ENCODE results near the gene MIB2. TPM values are rescaled to one million over a fixed set of nuclear protein-coding genes. Genes with fewer than 3 reads are reported as not detected.
A peak's percentile ranks its signal among the peaks of the same experiment; 100 is the strongest.

Gene MIB2
- total and polyA plus RNA-seq, 2 donors = 20.9 to 74.5 TPM

- WGBS = 95% methylated on average over 33 of the region's 33 CpGs
- no peaks in the 10 kb centered on the region for H3K36me3 ChIP-seq (ENCODE audit: insufficient read depth)
- H3K4me1 ChIP-seq (ENCODE audit: insufficient read depth) = no peaks in the 10 kb centered on the region
- H3K27ac ChIP-seq (ENCODE audit: low read depth) = no peak overlapping the region
- no peak overlapping the region for H3K4me3 ChIP-seq (ENCODE audit: low read depth, low read length)
- DNase-seq (ENCODE audit: extremely low spot score) = no peak
Measured at GRCh38 chr1:1623181-1623630, 7.9 kb downstream of the MIB2 start.

- Histone ChIP-seq H3K27ac (ENCODE audit: low read depth) (no peak overlapping the region), H3K4me3 (ENCODE audit: low read depth, low read length) (no peak overlapping the region), H3K36me3 (ENCODE audit: insufficient read depth) (no peaks in the 10 kb centered on the region), H3K4me1 (ENCODE audit: insufficient read depth) (no peaks in the 10 kb centered on the region)
- no peak for DNase-seq (ENCODE audit: extremely low spot score)
- 93% methylated on average over 51 of the region's 51 CpGs for WGBS
Measured at GRCh38 chr1:1623631-1624442, 8.5 kb downstream of the MIB2 start.

GRCh38 chr1:1624443-1625403 is 9.4 kb downstream of the MIB2 start:
- Histone ChIP-seq H3K36me3 (ENCODE audit: insufficient read depth) (no peaks in the 10 kb centered on the region), H3K4me1 (ENCODE audit: insufficient read depth) (no peaks in the 10 kb centered on the region), H3K4me3 (ENCODE audit: low read depth, low read length) (no peak overlapping the region), H3K27ac (ENCODE audit: low read depth) (peak overlapping the region; percentile 12)
- WGBS = 79% methylated on average over 38 of the region's 38 CpGs
- no peak for DNase-seq (ENCODE audit: extremely low spot score)

DNA sequence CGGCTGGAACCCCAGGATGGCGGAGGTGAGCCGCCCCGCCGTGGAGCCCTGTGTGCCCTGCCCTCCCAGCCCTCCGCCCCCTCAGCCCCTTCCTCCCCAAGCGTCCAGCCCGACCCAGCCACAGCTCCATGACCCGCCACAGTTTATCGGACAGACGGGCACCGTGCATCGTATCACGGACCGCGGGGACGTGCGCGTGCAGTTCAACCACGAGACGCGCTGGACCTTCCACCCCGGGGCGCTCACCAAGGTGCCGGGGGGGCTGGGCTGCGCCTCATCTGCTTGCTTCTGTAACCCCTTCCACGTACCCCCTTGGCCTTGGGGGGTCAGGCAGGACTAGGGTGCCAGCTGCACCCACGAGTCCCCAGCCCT is 10.1 kb downstream of the MIB2 start:
- 87% methylated on average over 28 of the region's 28 CpGs for WGBS
- DNase-seq (ENCODE audit: extremely low spot score) = no peak

GRCh38 chr1:1625824-1626206 is 10.5 kb downstream of the MIB2 start:
- no peaks in the 10 kb centered on the region for H3K36me3 ChIP-seq (ENCODE audit: insufficient read depth)
- H3K4me1 ChIP-seq (ENCODE audit: insufficient read depth) = no peaks in the 10 kb centered on the region
- no peak overlapping the region for H3K4me3 ChIP-seq (ENCODE audit: low read depth, low read length)
- DNase-seq (ENCODE audit: extremely low spot score) = no peak
- no peak overlapping the region for H3K27ac ChIP-seq (ENCODE audit: low read depth)
- WGBS = 91% methylated on average over 8 of the region's 8 CpGs

More for the DNA sequence above, 10.1 kb downstream of the MIB2 start:
- H3K36me3 ChIP-seq (ENCODE audit: insufficient read depth) = no peaks in the 10 kb centered on the region
- H3K27ac ChIP-seq (ENCODE audit: low read depth) = no peak overlapping the region
- no peaks in the 10 kb centered on the region for H3K4me1 ChIP-seq (ENCODE audit: insufficient read depth)
- no peak overlapping the region for H3K4me3 ChIP-seq (ENCODE audit: low read depth, low read length)

DNA sequence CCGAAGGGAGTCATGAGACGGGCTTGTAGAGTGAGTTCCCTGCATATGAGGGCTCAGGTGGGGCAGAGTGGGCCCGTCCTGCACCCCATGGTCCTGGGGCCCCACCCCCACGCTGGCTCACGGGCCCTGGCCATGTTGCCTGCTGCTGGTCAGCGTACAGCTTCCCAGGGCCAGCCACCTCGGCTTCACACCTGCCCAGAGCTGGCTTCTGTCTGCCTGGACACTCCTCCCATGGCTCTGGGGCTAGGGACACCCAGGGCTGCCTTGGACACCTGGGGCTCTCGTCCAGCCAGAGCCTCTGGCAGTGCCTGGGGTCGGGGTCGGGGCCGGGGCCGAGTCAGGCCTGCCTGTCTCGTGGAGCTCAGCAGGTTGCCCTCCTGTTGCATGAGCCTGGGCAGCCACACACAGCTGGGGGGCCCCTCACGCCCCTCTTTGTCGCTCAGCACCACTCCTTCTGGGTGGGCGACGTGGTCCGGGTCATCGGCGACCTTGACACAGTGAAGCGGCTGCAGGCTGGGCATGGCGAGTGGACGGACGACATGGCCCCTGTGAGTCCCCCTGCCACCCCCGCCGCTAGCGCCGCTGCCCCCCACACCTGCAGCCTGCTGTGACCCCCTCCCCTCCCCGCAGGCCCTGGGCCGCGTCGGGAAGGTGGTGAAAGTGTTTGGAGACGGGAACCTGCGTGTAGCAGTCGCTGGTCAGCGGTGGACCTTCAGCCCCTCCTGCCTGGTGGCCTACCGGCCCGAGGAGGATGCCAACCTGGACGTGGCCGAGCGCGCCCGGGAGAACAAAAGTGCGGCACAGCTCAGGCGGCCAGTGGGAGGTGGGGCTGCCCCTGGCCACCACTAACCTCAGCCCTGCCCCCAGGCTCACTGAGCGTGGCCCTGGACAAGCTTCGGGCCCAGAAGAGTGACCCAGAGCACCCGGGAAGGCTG is 11.2 kb downstream of the MIB2 start:
- Histone ChIP-seq H3K27ac (ENCODE audit: low read depth) (no peak overlapping the region), H3K36me3 (ENCODE audit: insufficient read depth) (no peaks in the 10 kb centered on the region), H3K4me3 (ENCODE audit: low read depth, low read length) (no peak overlapping the region), H3K4me1 (ENCODE audit: insufficient read depth) (no peaks in the 10 kb centered on the region)
- DNase-seq (ENCODE audit: extremely low spot score) = no peak
- 93% methylated on average over 48 of the region's 48 CpGs for WGBS

DNA sequence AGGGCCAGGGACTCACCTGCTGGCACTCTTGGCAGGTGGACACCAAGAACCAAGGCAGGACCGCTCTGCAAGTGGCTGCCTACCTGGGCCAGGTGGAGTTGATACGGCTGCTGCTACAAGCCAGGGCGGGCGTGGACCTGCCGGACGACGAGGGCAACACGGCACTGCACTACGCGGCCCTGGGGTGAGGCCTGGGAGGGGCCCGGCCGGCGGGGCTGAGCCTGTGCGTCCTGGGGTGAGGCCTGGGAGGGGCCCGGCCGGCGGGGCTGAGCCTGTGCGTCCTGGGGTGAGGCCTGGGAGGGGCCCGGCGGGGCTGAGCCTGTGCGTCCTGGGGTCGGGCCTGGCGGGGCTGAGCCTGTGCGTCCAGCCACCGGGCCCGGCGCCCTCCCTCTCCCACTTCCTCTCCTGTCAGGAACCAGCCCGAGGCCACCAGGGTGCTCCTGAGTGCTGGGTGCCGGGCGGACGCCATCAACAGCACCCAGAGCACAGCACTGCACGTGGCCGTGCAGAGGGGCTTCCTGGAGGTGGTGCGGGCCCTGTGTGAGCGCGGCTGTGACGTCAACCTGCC is 12.0 kb downstream of the MIB2 start:
- no peak for DNase-seq (ENCODE audit: extremely low spot score)
- Histone ChIP-seq H3K4me3 (ENCODE audit: low read depth, low read length) (no peak overlapping the region), H3K4me1 (ENCODE audit: insufficient read depth) (no peaks in the 10 kb centered on the region), H3K36me3 (ENCODE audit: insufficient read depth) (no peaks in the 10 kb centered on the region), H3K27ac (ENCODE audit: low read depth) (peak overlapping the region; percentile 32)
- WGBS = 72% methylated on average over 37 of the region's 37 CpGs

DNA sequence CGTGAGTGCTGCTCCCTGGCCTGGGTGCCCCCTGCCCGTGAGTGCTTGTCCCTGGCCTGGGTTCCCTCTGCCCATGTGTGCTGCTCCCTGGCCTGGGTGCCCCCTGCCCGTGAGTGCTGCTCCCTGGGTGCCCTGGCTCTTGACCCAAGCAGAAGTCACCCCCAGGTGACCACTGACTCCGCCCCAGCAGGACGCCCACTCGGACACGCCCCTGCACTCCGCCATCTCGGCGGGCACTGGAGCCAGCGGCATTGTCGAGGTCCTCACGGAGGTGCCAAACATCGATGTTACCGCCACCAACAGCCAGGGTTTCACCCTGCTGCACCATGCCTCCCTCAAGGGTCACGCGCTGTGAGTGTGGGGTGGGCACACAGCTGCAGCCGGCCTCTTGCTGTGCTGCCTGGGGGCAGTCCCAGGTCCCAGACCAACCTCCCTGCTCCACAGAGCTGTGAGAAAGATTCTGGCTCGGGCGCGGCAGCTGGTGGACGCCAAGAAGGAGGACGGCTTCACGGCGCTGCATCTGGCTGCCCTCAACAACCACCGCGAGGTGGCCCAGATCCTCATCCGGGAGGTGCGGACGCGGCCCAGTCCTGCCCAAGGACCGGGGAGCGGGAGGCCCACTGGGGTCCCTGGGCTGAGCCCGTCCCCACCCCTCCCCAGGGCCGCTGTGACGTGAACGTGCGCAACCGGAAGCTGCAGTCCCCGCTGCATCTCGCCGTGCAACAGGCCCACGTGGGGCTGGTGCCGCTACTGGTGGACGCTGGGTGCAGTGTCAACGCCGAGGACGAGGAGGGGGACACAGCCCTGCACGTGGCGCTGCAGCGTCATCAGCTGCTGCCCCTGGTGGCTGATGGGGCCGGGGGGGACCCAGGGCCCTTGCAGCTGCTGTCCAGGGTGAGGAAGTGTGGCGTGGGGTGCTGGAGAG is 12.8 kb downstream of the MIB2 start:
- no peaks in the 10 kb centered on the region for H3K36me3 ChIP-seq (ENCODE audit: insufficient read depth)
- peak overlapping the region; percentile 32 for H3K27ac ChIP-seq (ENCODE audit: low read depth)
- WGBS = 92% methylated on average over 53 of the region's 53 CpGs
- no peak for DNase-seq (ENCODE audit: extremely low spot score)
- H3K4me1 ChIP-seq (ENCODE audit: insufficient read depth) = no peaks in the 10 kb centered on the region
- H3K4me3 ChIP-seq (ENCODE audit: low read depth, low read length) = no peak overlapping the region

DNA sequence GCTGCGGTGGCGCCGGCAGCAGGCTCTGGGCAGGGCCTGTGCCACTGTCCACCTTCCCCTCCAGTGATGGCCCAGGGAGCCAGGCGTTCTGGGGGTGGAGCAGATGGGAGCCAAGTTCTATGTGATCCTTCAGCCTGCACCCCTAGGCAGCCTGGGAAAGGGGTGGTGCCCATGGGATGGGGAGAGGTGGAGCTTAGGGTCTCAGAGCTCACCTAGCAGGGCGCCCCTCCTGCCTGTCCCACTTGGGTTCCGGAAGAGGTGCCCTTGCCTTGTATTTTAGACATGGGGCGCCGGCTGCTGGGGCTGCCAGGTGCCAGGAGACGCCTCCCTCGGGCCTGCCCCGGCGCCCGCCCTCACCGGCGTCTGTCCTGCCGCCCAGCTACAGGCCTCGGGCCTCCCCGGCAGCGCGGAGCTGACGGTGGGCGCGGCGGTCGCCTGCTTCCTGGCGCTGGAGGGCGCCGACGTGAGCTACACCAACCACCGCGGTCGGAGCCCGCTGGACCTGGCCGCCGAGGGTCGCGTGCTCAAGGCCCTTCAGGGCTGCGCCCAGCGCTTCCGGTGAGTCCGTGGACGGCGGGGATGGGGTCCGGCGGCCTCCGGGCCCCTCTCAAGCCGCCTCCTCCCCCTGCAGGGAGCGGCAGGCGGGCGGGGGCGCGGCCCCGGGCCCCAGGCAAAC is 13.6 kb downstream of the MIB2 start:
- peak overlapping the region; percentile 14 for H3K4me3 ChIP-seq (ENCODE audit: low read depth, low read length)
- H3K36me3 ChIP-seq (ENCODE audit: insufficient read depth) = no peaks in the 10 kb centered on the region
- no peak overlapping the region for H3K27ac ChIP-seq (ENCODE audit: low read depth)
- H3K4me1 ChIP-seq (ENCODE audit: insufficient read depth) = no peaks in the 10 kb centered on the region
- 71% methylated on average over 53 of the region's 53 CpGs for WGBS
- no peak for DNase-seq (ENCODE audit: extremely low spot score)

- Histone ChIP-seq H3K4me3 (ENCODE audit: low read depth, low read length) (peak overlapping the region; percentile 14), H3K27ac (ENCODE audit: low read depth) (no peak overlapping the region), H3K36me3 (ENCODE audit: insufficient read depth) (no peaks in the 10 kb centered on the region), H3K4me1 (ENCODE audit: insufficient read depth) (no peaks in the 10 kb centered on the region)
- no peak for DNase-seq (ENCODE audit: extremely low spot score)
- WGBS = 65% methylated on average over 47 of the region's 48 CpGs
Measured at GRCh38 chr1:1629430-1630190, 14.3 kb downstream of the MIB2 start.
